PC-9 (cell line): Measurements from ENCODE around the gene AGAP3.

Source experiments
- EZH2 ChIP-seq: fragments of 200-600 bp; sonication (generic); IDR thresholded peaks from 2 replicates; pipeline ENCODE4 v1.8.0; 2017; ENCODE audit warnings: antibody characterized with exemption, low read depth
- TF ChIP-seq, protein P1 (sequence below): fragments of 200-600 bp; sonication (generic); conservative IDR thresholded peaks from 2 replicates; pipeline ENCODE4 v1.6.1; 2017; ENCODE audit warnings: mixed run types, antibody characterized with exemption, mild to moderate bottlenecking, moderate library complexity

DNA sequence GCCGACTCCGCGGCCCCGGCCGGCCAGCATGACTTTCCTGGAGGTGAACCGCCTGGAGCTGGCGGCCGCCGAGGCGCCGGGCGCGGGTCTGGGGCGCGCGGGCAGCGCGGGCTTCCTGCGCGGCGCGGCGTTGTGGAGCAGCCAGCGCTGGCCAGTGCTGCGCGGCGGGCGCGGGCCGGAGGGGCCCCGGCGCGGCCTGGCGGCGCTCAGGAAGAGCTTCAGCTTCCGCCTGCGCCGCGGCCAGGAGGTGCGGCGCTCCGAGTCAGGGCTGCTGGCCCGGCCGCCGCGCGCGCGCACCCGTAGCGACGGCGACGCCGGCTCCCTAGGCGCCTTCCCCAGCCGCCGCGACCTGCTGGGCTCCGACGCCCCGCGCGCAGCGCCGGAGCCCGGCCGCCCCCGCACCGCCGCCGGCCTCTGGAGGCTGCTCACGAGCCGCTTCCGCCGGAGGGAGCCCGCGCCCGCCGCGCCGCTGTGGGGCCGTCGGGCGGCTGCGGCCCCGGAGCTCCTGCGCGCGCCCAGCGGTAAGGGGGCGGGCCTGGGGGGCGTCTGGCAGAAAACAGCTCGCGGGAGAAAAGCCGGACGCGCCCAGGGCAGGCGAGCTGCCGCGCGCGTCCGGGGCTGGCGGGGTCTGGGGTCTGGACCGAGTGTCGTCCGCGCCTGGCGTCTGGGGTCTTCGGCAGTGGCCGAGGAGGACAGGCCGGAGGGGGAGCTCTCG is 29.0 kb downstream of the AGAP3 start:
- TF ChIP-seq, protein P1, sequence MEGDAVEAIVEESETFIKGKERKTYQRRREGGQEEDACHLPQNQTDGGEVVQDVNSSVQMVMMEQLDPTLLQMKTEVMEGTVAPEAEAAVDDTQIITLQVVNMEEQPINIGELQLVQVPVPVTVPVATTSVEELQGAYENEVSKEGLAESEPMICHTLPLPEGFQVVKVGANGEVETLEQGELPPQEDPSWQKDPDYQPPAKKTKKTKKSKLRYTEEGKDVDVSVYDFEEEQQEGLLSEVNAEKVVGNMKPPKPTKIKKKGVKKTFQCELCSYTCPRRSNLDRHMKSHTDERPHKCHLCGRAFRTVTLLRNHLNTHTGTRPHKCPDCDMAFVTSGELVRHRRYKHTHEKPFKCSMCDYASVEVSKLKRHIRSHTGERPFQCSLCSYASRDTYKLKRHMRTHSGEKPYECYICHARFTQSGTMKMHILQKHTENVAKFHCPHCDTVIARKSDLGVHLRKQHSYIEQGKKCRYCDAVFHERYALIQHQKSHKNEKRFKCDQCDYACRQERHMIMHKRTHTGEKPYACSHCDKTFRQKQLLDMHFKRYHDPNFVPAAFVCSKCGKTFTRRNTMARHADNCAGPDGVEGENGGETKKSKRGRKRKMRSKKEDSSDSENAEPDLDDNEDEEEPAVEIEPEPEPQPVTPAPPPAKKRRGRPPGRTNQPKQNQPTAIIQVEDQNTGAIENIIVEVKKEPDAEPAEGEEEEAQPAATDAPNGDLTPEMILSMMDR, result no peak
- TF ChIP-seq EZH2, result no peak
